GDM1 (cell line): ENCODE measurements around the gene MAPK9.
A peak's percentile ranks its signal among the peaks of the same experiment; 100 is the strongest.

Source experiments
- DNase-seq: peaks from one replicate; lab custom pipeline; 2025; lab: John Stamatoyannopoulos, UW

MAPK9 gene

DNA sequence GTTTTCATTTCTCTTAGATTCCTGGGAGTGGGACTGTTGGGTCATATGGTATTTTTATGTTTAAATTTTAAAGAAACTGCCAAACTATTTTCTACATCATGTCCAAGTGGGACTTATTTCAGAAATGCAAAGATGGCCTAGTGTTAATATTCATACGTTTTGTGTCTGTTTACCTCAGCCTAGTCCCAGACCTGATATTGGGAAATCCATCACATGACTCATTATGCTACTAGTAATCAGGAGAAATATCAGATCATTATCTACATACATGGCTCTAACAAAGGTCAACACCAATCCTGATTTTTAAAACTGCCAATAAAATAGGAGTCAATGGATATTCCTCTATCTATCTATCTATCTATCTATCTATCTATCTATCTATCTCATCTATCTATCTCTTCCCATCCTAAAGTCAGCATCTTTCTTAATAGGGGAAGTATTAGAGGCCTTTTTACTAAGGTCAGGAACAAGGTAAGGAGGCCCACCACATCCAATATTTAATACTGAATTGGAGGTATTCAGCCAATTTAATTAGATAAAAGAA is 87.5 kb downstream of the MAPK9 start:
- no peak for DNase-seq

GRCh38 chr5:180202939-180203573 is 88.8 kb downstream of the MAPK9 start:
- no peak for DNase-seq

- DNase-seq = peak; percentile 12
Measured at GRCh38 chr5:180201051-180201987, 90.6 kb downstream of the MAPK9 start.

DNA sequence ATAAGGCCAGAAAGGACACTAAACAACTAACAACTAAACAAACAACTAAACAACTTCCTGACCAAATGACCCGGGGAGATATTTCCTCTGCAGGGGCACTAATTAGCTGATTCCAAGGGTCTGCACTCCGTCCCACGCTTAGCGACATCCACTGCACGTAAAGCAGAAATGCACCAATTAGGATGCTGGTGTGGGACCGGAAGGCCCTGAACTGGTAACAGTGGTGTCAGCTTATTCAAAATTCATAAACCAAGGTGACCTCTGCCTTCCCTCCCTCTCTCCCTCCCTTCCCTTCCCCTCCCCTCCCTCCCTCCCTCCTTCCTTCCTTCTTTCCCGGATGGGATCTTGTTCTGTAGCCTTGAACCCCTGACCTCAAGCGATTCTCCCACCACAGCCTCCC is 92.5 kb downstream of the MAPK9 start:
- DNase-seq = no peak

GRCh38 chr5:180198208-180198607 is 93.7 kb downstream of the MAPK9 start:
- DNase-seq = no peak

- DNase-seq = no peak
Measured at GRCh38 chr5:180197016-180197702, 94.7 kb downstream of the MAPK9 start.

- DNase-seq = no peak
Measured at GRCh38 chr5:180194410-180195345, 97.2 kb downstream of the MAPK9 start.

GRCh38 chr5:180193749-180194375 is 98.0 kb downstream of the MAPK9 start:
- no peak for DNase-seq

- no peak for DNase-seq
Measured at GRCh38 chr5:180191716-180192115, 100.2 kb downstream of the MAPK9 start.

DNA sequence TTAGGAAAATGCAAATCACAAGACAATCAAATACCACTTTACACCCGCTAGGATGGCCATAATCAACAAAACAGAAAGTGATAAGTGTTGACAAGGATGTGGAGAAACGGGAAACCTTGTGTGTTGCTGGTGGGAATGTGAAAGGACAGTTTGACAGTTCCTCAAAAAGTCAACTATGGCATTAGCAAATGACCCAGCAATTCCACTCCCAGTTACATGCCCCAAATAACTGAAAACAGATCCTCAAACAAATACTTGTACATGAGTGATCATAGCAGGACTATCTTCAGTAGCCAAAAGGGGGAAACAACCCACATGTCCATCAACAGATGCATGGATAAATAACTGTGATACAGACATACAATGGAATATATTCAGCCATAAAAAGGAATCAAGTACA is 104.1 kb downstream of the MAPK9 start:
- DNase-seq = no peak
